Osteoblast (primary cell): Measurements from ENCODE around the gene TLN1. TPM values are rescaled to one million over a fixed set of nuclear protein-coding genes. Genes with fewer than 3 reads are reported as not detected.

Experiments used
- DNase-seq: peaks from one replicate; pipeline ENCODE4 v3.0.0; 2011; ENCODE audit warnings: low spot score, mixed read lengths; ENCODE audit not compliant: insufficient read length; ENCODE audit errors: missing footprints
- H2AFZ ChIP-seq: 2 replicates; pipeline ENCODE4 v1.6.0; 2011; ENCODE audit warnings: mild to moderate bottlenecking, low read length
- H3K27ac ChIP-seq: 2 replicates; pipeline ENCODE4 v1.5.1; 2011; ENCODE audit warnings: mild to moderate bottlenecking, low read depth, low read length, moderate library complexity
- H3K27me3 ChIP-seq: 2 replicates; pipeline ENCODE4 v1.6.0; 2012; ENCODE audit warnings: mild to moderate bottlenecking, control low read depth, inconsistent platforms, low read length, moderate library complexity; ENCODE audit not compliant: insufficient read depth
- H3K36me3 ChIP-seq: 2 replicates; pipeline ENCODE4 v1.5.1; 2011; ENCODE audit warnings: mild to moderate bottlenecking, low read length, control low read depth, moderate library complexity; ENCODE audit not compliant: insufficient read depth
- H3K4me1 ChIP-seq: 2 replicates; pipeline ENCODE4 v1.5.1; 2011; ENCODE audit warnings: mild to moderate bottlenecking, low read length, control low read depth, moderate library complexity; ENCODE audit not compliant: insufficient read depth
- H3K4me2 ChIP-seq: 2 replicates; pipeline ENCODE4 v1.6.0; 2011; ENCODE audit warnings: mild to moderate bottlenecking, low read length; ENCODE audit not compliant: insufficient read depth
- H3K4me3 ChIP-seq: fragments of 200-600 bp; sonication (generic); 3 replicates; pipeline ENCODE4 v1.5.1; 2012; ENCODE audit warnings: mild to moderate bottlenecking, low read length, inconsistent platforms; ENCODE audit not compliant: insufficient read depth
- H3K79me2 ChIP-seq: 2 replicates; pipeline ENCODE4 v1.6.0; 2012; ENCODE audit warnings: mild to moderate bottlenecking, low read length, control low read depth, inconsistent platforms; ENCODE audit not compliant: insufficient read depth
- H3K9me3 ChIP-seq: 2 replicates; pipeline ENCODE4 v1.5.1; 2011; ENCODE audit warnings: low read depth, low read length, control low read depth
- H4K20me1 ChIP-seq: 2 replicates; pipeline ENCODE4 v1.6.0; 2012; ENCODE audit warnings: mild to moderate bottlenecking, low read length, control low read depth; ENCODE audit not compliant: insufficient read depth
- CTCF ChIP-seq: IDR thresholded peaks from 2 replicates; pipeline ENCODE4 v1.5.1; 2011; ENCODE audit warnings: mild to moderate bottlenecking, low read depth, low read length, moderate library complexity; ENCODE audit errors: extremely low read depth
- total RNA-seq: library from RNA; depleted of rRNA; stranded (reverse); fragments of >200 nt; gene quantifications from 2 replicates; pipeline ENCODE4 v1.2.3, GENCODE V29; 2012

TLN1 gene
- total RNA-seq, 1 donor, result 376 TPM

DNA sequence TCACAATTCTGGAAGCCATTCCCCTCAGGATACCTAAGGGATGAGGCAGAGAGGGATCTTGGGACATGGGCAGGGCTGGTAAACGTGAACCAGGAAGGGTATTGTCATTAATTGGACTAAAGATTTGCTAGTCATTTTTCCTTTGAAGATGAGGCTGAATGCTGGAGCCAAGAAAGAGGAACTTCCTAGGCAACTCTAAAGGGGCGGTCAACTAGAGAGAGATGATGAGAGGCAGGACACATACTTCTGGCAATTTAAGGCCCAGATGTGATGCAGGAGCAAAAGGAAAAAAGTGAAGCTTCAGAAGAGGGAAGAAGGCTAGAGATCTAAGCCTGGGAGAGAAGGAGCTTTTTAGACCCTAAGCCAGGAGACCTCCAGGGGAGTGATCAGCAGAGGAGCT lies 11.5 kb upstream of the TLN1 start:
- peaks cover 22% of the 10 kb centered on the region for H3K4me1 ChIP-seq
- DNase-seq, result no peak
- no peak overlapping the region for H2AFZ ChIP-seq
- TF ChIP-seq CTCF, result no peak
- H3K4me2 ChIP-seq, result no peak overlapping the region
- no peak overlapping the region for H3K27ac ChIP-seq
- H4K20me1 ChIP-seq, result peaks cover 33% of the 10 kb centered on the region
- no peak overlapping the region for H3K4me3 ChIP-seq
- no peaks in the 10 kb centered on the region for H3K9me3 ChIP-seq
- H3K36me3 ChIP-seq, result peaks cover 59% of the 10 kb centered on the region
- peaks cover 58% of the 10 kb centered on the region for H3K79me2 ChIP-seq
- no peaks in the 10 kb centered on the region for H3K27me3 ChIP-seq

GRCh38 chr9:35741740-35742139 lies 9.7 kb upstream of the TLN1 start:
- Histone ChIP-seq H3K27ac (no peak overlapping the region), H3K27me3 (no peaks in the 10 kb centered on the region), H3K4me2 (no peak overlapping the region), H3K36me3 (peaks cover 75% of the 10 kb centered on the region), H3K9me3 (no peaks in the 10 kb centered on the region), H3K4me1 (peaks cover 7% of the 10 kb centered on the region), H3K79me2 (peaks cover 41% of the 10 kb centered on the region), H3K4me3 (no peak overlapping the region), H4K20me1 (peaks cover 27% of the 10 kb centered on the region), H2AFZ (no peak overlapping the region)
- DNase-seq, result no peak
- no peak for TF ChIP-seq CTCF

DNA sequence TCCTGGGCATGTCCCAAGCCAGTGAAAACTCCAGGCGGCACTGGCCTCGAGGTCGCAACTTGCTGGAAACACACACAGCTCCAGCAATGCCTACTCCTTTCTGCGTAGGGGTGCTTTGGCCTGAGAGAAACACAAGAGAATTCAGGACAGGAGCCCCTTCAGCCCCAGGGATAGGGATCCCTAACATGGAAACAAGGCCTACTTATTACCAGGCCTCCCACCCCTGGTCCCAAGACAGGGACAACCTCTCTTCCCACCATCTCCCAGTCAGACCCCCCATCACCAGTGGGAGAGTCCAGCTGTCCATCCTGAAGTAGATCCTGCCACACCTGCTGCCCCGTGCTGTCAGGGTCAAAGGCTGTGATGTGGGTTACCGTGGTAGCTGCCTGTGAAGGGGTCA lies 8.2 kb upstream of the TLN1 start:
- no peak for DNase-seq
- H3K9me3 ChIP-seq, result no peaks in the 10 kb centered on the region
- no peaks in the 10 kb centered on the region for H3K27me3 ChIP-seq
- peaks cover 25% of the 10 kb centered on the region for H4K20me1 ChIP-seq
- H3K27ac ChIP-seq, result no peak overlapping the region
- no peak for TF ChIP-seq CTCF
- peaks cover 31% of the 10 kb centered on the region for H3K79me2 ChIP-seq
- H3K4me2 ChIP-seq, result no peak overlapping the region
- peaks cover 88% of the 10 kb centered on the region for H3K36me3 ChIP-seq
- H3K4me3 ChIP-seq, result no peak overlapping the region
- H2AFZ ChIP-seq, result no peak overlapping the region
- no peaks in the 10 kb centered on the region for H3K4me1 ChIP-seq

- no peak for TF ChIP-seq CTCF
- H3K9me3 ChIP-seq, result no peaks in the 10 kb centered on the region
- no peak overlapping the region for H3K27ac ChIP-seq
- peaks cover 20% of the 10 kb centered on the region for H4K20me1 ChIP-seq
- H3K4me1 ChIP-seq, result peaks cover 7% of the 10 kb centered on the region
- no peak overlapping the region for H3K4me3 ChIP-seq
- DNase-seq, result no peak
- H3K27me3 ChIP-seq, result no peaks in the 10 kb centered on the region
- H3K79me2 ChIP-seq, result peaks cover 34% of the 10 kb centered on the region
- peaks cover 89% of the 10 kb centered on the region for H3K36me3 ChIP-seq
- no peak overlapping the region for H2AFZ ChIP-seq
- no peak overlapping the region for H3K4me2 ChIP-seq
Observed at GRCh38 chr9:35738924-35739323, 6.9 kb upstream of the TLN1 start.
